ENCODE results near the gene ZNF592. TPM values are rescaled to one million over a fixed set of nuclear protein-coding genes. Genes with fewer than 3 reads are reported as not detected.
A peak's percentile ranks its signal among the peaks of the same experiment; 100 is the strongest.

Gene ZNF592
- total and polyA plus RNA-seq, 7 donors = 13.1 to 43.3 (median 33.8) TPM

- H3K27ac ChIP-seq = no peak overlapping the region
- no peak for ATAC-seq
- H3K36me3 ChIP-seq (ENCODE audit: insufficient read depth in 1 of 2, low read depth in 1 of 2) = no peaks in the 10 kb centered on the region
- no peaks in the 10 kb centered on the region for H3K4me1 ChIP-seq
- intact Hi-C loops (cut with DNase I) = no loop called here
- H3K27me3 ChIP-seq (ENCODE audit: insufficient read depth in 3 of 3, low read length in 2 of 3) = no peaks in the 10 kb centered on the region
- 60 to 70% (median 66%) methylated on average over 2 of the region's 2 CpGs for WGBS, 3 donors
- no peak overlapping the region for H3K4me3 ChIP-seq
- TF ChIP-seq, protein P1, sequence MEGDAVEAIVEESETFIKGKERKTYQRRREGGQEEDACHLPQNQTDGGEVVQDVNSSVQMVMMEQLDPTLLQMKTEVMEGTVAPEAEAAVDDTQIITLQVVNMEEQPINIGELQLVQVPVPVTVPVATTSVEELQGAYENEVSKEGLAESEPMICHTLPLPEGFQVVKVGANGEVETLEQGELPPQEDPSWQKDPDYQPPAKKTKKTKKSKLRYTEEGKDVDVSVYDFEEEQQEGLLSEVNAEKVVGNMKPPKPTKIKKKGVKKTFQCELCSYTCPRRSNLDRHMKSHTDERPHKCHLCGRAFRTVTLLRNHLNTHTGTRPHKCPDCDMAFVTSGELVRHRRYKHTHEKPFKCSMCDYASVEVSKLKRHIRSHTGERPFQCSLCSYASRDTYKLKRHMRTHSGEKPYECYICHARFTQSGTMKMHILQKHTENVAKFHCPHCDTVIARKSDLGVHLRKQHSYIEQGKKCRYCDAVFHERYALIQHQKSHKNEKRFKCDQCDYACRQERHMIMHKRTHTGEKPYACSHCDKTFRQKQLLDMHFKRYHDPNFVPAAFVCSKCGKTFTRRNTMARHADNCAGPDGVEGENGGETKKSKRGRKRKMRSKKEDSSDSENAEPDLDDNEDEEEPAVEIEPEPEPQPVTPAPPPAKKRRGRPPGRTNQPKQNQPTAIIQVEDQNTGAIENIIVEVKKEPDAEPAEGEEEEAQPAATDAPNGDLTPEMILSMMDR (IDR thresholded peaks at IDR 0.05) = no peak
- DNase-seq = no peak
- H3K9me3 ChIP-seq = no peaks in the 10 kb centered on the region
Observed at GRCh38 chr15:84721371-84721770, 27.0 kb upstream of the ZNF592 start.

GRCh38 chr15:84722628-84723027 is 25.8 kb upstream of the ZNF592 start:
- Histone ChIP-seq H3K4me1 (no peaks in the 10 kb centered on the region), H3K9me3 (no peaks in the 10 kb centered on the region), H3K27ac (no peak overlapping the region), H3K36me3 (ENCODE audit: insufficient read depth in 1 of 2, low read depth in 1 of 2) (no peaks in the 10 kb centered on the region), H3K27me3 (ENCODE audit: insufficient read depth in 3 of 3, low read length in 2 of 3) (no peaks in the 10 kb centered on the region), H3K4me3 (no peak overlapping the region)
- intact Hi-C loops (cut with DNase I) = no loop called here
- no peak for ATAC-seq
- TF ChIP-seq, protein P1 (IDR thresholded peaks at IDR 0.05) = no peak
- WGBS, 3 donors = 83 to 93% (median 85%) methylated on average over 2 of the region's 2 CpGs
- DNase-seq = no peak

DNA sequence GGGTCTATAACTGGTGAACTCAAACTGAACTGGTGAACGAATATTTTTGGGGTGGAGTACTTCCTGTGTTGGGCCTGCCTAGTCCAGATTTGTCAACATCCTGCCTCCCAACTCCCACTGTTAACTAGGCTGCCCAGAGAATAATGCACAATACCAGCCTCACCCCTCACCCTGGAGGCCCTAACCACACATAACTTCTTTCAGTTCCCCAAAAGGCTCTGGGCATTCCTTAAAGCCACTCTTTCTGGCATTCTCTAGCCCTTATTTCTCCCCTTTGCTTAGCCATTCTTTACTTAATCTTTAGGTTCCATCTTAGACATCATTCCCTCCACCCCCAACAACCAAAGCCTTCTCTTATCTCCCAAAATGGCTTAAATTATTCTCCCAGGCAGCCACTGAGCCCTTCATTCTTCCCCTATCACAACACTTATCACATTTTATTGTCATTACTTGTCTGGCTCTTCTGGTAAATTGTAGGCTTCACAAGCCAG is 23.3 kb upstream of the ZNF592 start:
- peak overlapping the region; percentile 8 for H3K27ac ChIP-seq
- DNase-seq (no peak), ATAC-seq (peak in 2 of 4 donors; percentile 48 to 60)
- no peaks in the 10 kb centered on the region for H3K27me3 ChIP-seq (ENCODE audit: insufficient read depth in 3 of 3, low read length in 2 of 3)
- TF ChIP-seq, protein P1 (IDR thresholded peaks at IDR 0.05) = no peak
- intact Hi-C loops (cut with DNase I) = no loop called here
- H3K4me3 ChIP-seq = no peak overlapping the region
- H3K36me3 ChIP-seq (ENCODE audit: insufficient read depth in 1 of 2, low read depth in 1 of 2) = no peaks in the 10 kb centered on the region
- 37 to 48% (median 42%) methylated on average over 1 of the region's 1 CpG for WGBS, 3 donors
- no peaks in the 10 kb centered on the region for H3K9me3 ChIP-seq
- no peaks in the 10 kb centered on the region for H3K4me1 ChIP-seq

DNA sequence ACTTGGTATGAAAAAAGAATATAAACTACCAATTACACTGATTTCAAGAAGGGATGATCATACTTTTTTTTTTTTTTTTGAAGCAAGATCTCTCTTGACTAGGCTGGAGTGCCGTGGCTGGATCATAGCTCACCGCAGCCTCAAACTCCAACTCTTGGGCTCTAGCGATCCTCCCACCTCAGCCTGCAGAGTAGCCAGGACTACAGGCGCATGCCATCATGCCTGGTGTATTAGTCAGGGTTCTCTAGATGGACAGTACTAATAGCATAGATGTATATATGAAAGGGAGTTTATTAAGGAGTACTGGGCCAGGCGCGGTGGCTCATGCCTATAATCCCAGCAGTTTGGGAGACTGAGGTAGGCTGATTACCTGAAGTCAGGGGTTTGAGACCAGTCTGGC is 21.0 kb upstream of the ZNF592 start:
- H3K4me3 ChIP-seq = no peak overlapping the region
- H3K4me1 ChIP-seq = no peaks in the 10 kb centered on the region
- ATAC-seq (no peak), DNase-seq (no peak)
- intact Hi-C loops (cut with DNase I) = no loop called here
- no peaks in the 10 kb centered on the region for H3K36me3 ChIP-seq (ENCODE audit: insufficient read depth in 1 of 2, low read depth in 1 of 2)
- no peak overlapping the region for H3K27ac ChIP-seq
- no peaks in the 10 kb centered on the region for H3K9me3 ChIP-seq
- TF ChIP-seq, protein P1 (IDR thresholded peaks at IDR 0.05) = no peak
- 95 to 99% (median 97%) methylated on average over 6 of the region's 6 CpGs for WGBS, 3 donors
- H3K27me3 ChIP-seq (ENCODE audit: insufficient read depth in 3 of 3, low read length in 2 of 3) = no peaks in the 10 kb centered on the region

- Histone ChIP-seq H3K4me3 (no peak overlapping the region), H3K9me3 (no peaks in the 10 kb centered on the region), H3K4me1 (no peaks in the 10 kb centered on the region), H3K27me3 (ENCODE audit: insufficient read depth in 3 of 3, low read length in 2 of 3) (no peaks in the 10 kb centered on the region), H3K27ac (no peak overlapping the region), H3K36me3 (ENCODE audit: insufficient read depth in 1 of 2, low read depth in 1 of 2) (peaks cover 0 to 6% of the 10 kb centered on the region in 2 donors)
- TF ChIP-seq, protein P1 (IDR thresholded peaks at IDR 0.05) = no peak
- ATAC-seq (no peak), DNase-seq (no peak)
- intact Hi-C loops (cut with DNase I) = no loop called here
Observed at GRCh38 chr15:84731774-84732173, 16.6 kb upstream of the ZNF592 start.
